Osteoblast (primary cell): Measurements from ENCODE around the gene SLC25A30. TPM values are rescaled to one million over a fixed set of nuclear protein-coding genes. Genes with fewer than 3 reads are reported as not detected.

Experiments used
- DNase-seq: peaks from one replicate; pipeline ENCODE4 v3.0.0; 2011; ENCODE audit warnings: low spot score, mixed read lengths; ENCODE audit not compliant: insufficient read length; ENCODE audit errors: missing footprints
- H2AFZ ChIP-seq: 2 replicates; pipeline ENCODE4 v1.6.0; 2011; ENCODE audit warnings: mild to moderate bottlenecking, low read length
- H3K27ac ChIP-seq: 2 replicates; pipeline ENCODE4 v1.5.1; 2011; ENCODE audit warnings: mild to moderate bottlenecking, low read depth, low read length, moderate library complexity
- H3K27me3 ChIP-seq: 2 replicates; pipeline ENCODE4 v1.6.0; 2012; ENCODE audit warnings: mild to moderate bottlenecking, control low read depth, inconsistent platforms, low read length, moderate library complexity; ENCODE audit not compliant: insufficient read depth
- H3K36me3 ChIP-seq: 2 replicates; pipeline ENCODE4 v1.5.1; 2011; ENCODE audit warnings: mild to moderate bottlenecking, low read length, control low read depth, moderate library complexity; ENCODE audit not compliant: insufficient read depth
- H3K4me1 ChIP-seq: 2 replicates; pipeline ENCODE4 v1.5.1; 2011; ENCODE audit warnings: mild to moderate bottlenecking, low read length, control low read depth, moderate library complexity; ENCODE audit not compliant: insufficient read depth
- H3K4me2 ChIP-seq: 2 replicates; pipeline ENCODE4 v1.6.0; 2011; ENCODE audit warnings: mild to moderate bottlenecking, low read length; ENCODE audit not compliant: insufficient read depth
- H3K4me3 ChIP-seq: fragments of 200-600 bp; sonication (generic); 3 replicates; pipeline ENCODE4 v1.5.1; 2012; ENCODE audit warnings: mild to moderate bottlenecking, low read length, inconsistent platforms; ENCODE audit not compliant: insufficient read depth
- H3K79me2 ChIP-seq: 2 replicates; pipeline ENCODE4 v1.6.0; 2012; ENCODE audit warnings: mild to moderate bottlenecking, low read length, control low read depth, inconsistent platforms; ENCODE audit not compliant: insufficient read depth
- H3K9me3 ChIP-seq: 2 replicates; pipeline ENCODE4 v1.5.1; 2011; ENCODE audit warnings: low read depth, low read length, control low read depth
- H4K20me1 ChIP-seq: 2 replicates; pipeline ENCODE4 v1.6.0; 2012; ENCODE audit warnings: mild to moderate bottlenecking, low read length, control low read depth; ENCODE audit not compliant: insufficient read depth
- total RNA-seq: library from RNA; depleted of rRNA; stranded (reverse); fragments of >200 nt; gene quantifications from 2 replicates; pipeline ENCODE4 v1.2.3, GENCODE V29; 2012
- TF ChIP-seq, protein P1 (sequence below): IDR thresholded peaks from 2 replicates; pipeline ENCODE4 v1.5.1; 2011; ENCODE audit warnings: mild to moderate bottlenecking, low read depth, low read length, moderate library complexity; ENCODE audit errors: extremely low read depth

The SLC25A30 gene
- total RNA-seq, 1 donor: 11.2 TPM

DNA sequence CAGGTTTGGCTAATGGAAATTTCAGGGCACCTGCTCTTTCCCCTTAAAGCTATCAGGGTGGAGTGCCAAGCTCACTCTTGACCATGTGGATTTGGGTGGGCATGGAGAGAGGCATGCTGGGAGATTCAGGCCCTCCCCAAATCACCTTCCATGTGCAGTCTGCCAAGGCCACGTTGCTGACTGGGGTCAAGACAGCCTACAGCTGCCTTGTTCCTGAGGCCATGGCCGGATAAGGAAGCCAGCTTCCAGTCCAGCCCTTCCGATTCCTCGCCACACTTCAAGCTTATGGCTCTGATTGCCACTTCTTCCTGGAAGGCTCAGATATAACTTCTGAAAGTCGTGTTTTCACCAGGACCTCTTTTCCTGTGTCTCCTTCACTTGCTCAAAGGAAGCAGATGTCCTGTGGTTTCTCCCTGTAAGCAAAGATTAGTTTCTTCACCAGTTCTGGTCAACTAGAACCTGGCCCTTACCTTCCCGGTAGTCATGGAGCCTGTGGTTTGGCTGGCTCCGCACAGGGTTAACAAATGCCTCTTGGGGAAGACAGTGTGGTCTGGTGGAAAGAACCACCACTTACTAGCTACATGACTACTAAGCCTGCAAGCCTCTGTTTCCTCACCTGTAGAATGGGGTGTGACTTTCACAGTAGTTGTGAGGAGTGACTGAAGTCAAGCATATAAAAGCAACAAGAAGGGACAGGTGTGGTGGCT is 61.1 kb downstream of the SLC25A30 start:
- H3K36me3 ChIP-seq: peaks cover 35% of the 10 kb centered on the region
- TF ChIP-seq, protein P1, sequence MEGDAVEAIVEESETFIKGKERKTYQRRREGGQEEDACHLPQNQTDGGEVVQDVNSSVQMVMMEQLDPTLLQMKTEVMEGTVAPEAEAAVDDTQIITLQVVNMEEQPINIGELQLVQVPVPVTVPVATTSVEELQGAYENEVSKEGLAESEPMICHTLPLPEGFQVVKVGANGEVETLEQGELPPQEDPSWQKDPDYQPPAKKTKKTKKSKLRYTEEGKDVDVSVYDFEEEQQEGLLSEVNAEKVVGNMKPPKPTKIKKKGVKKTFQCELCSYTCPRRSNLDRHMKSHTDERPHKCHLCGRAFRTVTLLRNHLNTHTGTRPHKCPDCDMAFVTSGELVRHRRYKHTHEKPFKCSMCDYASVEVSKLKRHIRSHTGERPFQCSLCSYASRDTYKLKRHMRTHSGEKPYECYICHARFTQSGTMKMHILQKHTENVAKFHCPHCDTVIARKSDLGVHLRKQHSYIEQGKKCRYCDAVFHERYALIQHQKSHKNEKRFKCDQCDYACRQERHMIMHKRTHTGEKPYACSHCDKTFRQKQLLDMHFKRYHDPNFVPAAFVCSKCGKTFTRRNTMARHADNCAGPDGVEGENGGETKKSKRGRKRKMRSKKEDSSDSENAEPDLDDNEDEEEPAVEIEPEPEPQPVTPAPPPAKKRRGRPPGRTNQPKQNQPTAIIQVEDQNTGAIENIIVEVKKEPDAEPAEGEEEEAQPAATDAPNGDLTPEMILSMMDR: no peak
- no peak overlapping the region for H3K4me3 ChIP-seq
- H4K20me1 ChIP-seq: no peaks in the 10 kb centered on the region
- H3K4me2 ChIP-seq: no peak overlapping the region
- DNase-seq: no peak
- H3K79me2 ChIP-seq: no peaks in the 10 kb centered on the region
- H3K9me3 ChIP-seq: no peaks in the 10 kb centered on the region
- H3K4me1 ChIP-seq: peaks cover 4% of the 10 kb centered on the region
- no peaks in the 10 kb centered on the region for H3K27me3 ChIP-seq
- H2AFZ ChIP-seq: no peak overlapping the region
- H3K27ac ChIP-seq: no peak overlapping the region

DNA sequence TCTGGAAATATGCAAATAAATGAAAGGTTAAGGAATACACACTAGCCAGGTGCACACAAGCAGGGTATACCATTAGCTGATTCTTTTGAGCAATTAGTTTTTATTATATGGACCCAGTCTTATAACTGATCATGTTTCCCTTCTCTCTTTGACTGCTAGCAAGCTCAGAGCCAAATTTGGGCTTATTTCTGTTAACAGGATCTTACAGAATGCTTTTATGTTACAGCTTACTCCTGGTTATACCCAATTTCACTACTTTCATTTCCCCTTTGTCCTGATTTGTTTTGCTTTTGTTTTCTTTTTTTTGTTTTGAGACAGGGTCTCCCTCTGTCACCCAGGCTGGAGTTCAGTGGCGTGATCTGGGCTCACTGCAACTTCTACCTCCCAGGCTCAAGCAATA is 64.3 kb downstream of the SLC25A30 start:
- no peaks in the 10 kb centered on the region for H4K20me1 ChIP-seq
- no peak overlapping the region for H2AFZ ChIP-seq
- no peak for DNase-seq
- H3K36me3 ChIP-seq: peaks cover 55% of the 10 kb centered on the region
- no peak overlapping the region for H3K4me2 ChIP-seq
- H3K27me3 ChIP-seq: no peaks in the 10 kb centered on the region
- H3K79me2 ChIP-seq: no peaks in the 10 kb centered on the region
- TF ChIP-seq, protein P1: no peak
- H3K9me3 ChIP-seq: no peaks in the 10 kb centered on the region
- no peak overlapping the region for H3K4me3 ChIP-seq
- H3K27ac ChIP-seq: no peak overlapping the region
- H3K4me1 ChIP-seq: no peaks in the 10 kb centered on the region

DNA sequence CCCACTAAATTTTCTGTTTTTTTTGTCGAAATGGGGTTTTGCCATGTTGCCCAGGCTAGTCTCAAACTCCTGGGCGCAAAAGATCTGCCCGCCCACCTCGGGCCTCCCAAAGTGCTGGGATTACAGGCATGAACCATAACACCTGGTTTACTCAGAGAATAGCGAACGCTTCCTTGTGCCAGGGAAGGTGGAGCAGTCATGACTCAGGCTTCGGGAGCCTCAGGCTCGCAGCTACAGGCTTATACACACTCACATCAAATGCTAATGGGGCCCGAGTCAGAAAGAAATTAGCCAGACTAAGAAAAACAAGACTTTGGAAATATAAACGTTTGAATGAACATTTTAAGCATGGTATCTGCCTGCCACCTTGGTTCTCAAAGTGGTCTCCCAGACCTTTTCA is 66.1 kb downstream of the SLC25A30 start:
- no peak for DNase-seq
- H3K27ac ChIP-seq: no peak overlapping the region
- H3K79me2 ChIP-seq: no peaks in the 10 kb centered on the region
- H3K36me3 ChIP-seq: peaks cover 60% of the 10 kb centered on the region
- H2AFZ ChIP-seq: no peak overlapping the region
- H3K9me3 ChIP-seq: no peaks in the 10 kb centered on the region
- TF ChIP-seq, protein P1: no peak
- H3K4me2 ChIP-seq: no peak overlapping the region
- no peak overlapping the region for H3K4me3 ChIP-seq
- H4K20me1 ChIP-seq: no peaks in the 10 kb centered on the region
- no peaks in the 10 kb centered on the region for H3K4me1 ChIP-seq
- no peaks in the 10 kb centered on the region for H3K27me3 ChIP-seq

DNA sequence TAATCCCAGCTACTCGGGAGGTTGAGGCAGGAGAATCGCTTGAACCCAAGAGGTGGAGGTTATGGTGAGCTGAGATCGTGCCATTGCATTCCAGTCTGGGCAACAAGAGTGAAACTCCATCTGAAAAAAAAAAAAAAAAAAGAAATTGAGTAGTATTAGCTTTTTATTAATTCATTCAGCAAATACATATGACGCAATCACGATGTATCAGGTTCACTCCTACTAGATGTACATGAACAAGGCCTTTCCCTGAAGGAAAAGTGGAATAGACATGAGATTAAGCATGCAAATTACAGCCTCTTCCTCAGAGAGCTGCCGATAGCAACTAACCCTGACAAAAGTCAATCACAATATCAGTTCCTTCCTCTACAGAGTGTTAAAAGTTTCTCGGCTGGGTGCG is 68.0 kb downstream of the SLC25A30 start:
- H3K4me1 ChIP-seq: no peaks in the 10 kb centered on the region
- no peak overlapping the region for H3K4me2 ChIP-seq
- no peaks in the 10 kb centered on the region for H3K27me3 ChIP-seq
- no peaks in the 10 kb centered on the region for H3K79me2 ChIP-seq
- H3K4me3 ChIP-seq: no peak overlapping the region
- no peak overlapping the region for H2AFZ ChIP-seq
- no peak overlapping the region for H3K27ac ChIP-seq
- peaks cover 58% of the 10 kb centered on the region for H3K36me3 ChIP-seq
- TF ChIP-seq, protein P1: no peak
- no peak for DNase-seq
- H4K20me1 ChIP-seq: no peaks in the 10 kb centered on the region
- H3K9me3 ChIP-seq: no peaks in the 10 kb centered on the region
